ENCODE results near the gene STMP1. TPM values are rescaled to one million over a fixed set of nuclear protein-coding genes. Genes with fewer than 3 reads are reported as not detected.

The STMP1 gene
- total and polyA plus RNA-seq, 2 experiments from 2014 or later = 23.0 to 78.4 TPM

- Histone ChIP-seq H2AFZ (no peak overlapping the region), H3K4me3 (no peak overlapping the region), H3K36me3 (ENCODE audit: insufficient read depth) (peaks cover 70% of the 10 kb centered on the region), H3K4me2 (no peak overlapping the region), H3K27ac (ENCODE audit: low read depth) (no peak overlapping the region), H3K27me3 (ENCODE audit: insufficient read depth) (no peaks in the 10 kb centered on the region), H3K4me1 (ENCODE audit: insufficient read depth) (no peaks in the 10 kb centered on the region), H3K79me2 (replicated peaks; ENCODE audit: insufficient read depth) (no peaks in the 10 kb centered on the region; the same call in 1 of the 2 replicates), H3K9me2 (ENCODE audit: insufficient read depth) (no peaks in the 10 kb centered on the region), H4K20me1 (replicated peaks; ENCODE audit: insufficient read depth) (no peaks in the 10 kb centered on the region; the same call in none of the 2 replicates), H3F3A (replicated peaks; ENCODE audit: low read depth) (peaks cover 3% of the 10 kb centered on the region; the same call in 1 of the 2 replicates)
- H3K4me1 Mint-ChIP-seq = no peaks in the 10 kb centered on the region
- no peak overlapping the region for H3K4me3 Mint-ChIP-seq
- H3K36me3 Mint-ChIP-seq (ENCODE audit: low read depth) = peaks cover 68% of the 10 kb centered on the region
- H3K27ac Mint-ChIP-seq = no peak overlapping the region
- DNase-seq (ENCODE audit: low spot score) (no peak), ATAC-seq (no peak)
- no peaks in the 10 kb centered on the region for H3K9me3 Mint-ChIP-seq
- TF ChIP-seq, protein P1, sequence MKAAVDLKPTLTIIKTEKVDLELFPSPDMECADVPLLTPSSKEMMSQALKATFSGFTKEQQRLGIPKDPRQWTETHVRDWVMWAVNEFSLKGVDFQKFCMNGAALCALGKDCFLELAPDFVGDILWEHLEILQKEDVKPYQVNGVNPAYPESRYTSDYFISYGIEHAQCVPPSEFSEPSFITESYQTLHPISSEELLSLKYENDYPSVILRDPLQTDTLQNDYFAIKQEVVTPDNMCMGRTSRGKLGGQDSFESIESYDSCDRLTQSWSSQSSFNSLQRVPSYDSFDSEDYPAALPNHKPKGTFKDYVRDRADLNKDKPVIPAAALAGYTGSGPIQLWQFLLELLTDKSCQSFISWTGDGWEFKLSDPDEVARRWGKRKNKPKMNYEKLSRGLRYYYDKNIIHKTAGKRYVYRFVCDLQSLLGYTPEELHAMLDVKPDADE (IDR thresholded peaks at IDR 0.05) = no peak
- no peak for TF ChIP-seq POLR2AphosphoS5 (IDR thresholded peaks at IDR 0.05; ENCODE audit: low read depth)
- H3K27me3 Mint-ChIP-seq (ENCODE audit: insufficient read depth, low read depth, poor library complexity) = no peaks in the 10 kb centered on the region
Measured at GRCh38 chr7:135616136-135616535, 46.2 kb upstream of the STMP1 start.

- no peak overlapping the region for H2AFZ ChIP-seq
- no peaks in the 10 kb centered on the region; the same call in 1 of the 2 replicates for H4K20me1 ChIP-seq (replicated peaks; ENCODE audit: insufficient read depth)
- H3K4me2 ChIP-seq = no peak overlapping the region
- no peak for ATAC-seq
- no peaks in the 10 kb centered on the region for H3K4me1 ChIP-seq (ENCODE audit: insufficient read depth)
- Mint-ChIP-seq H3K27ac (no peak overlapping the region), H3K36me3 (ENCODE audit: low read depth) (peaks cover 60% of the 10 kb centered on the region), H3K9me3 (no peaks in the 10 kb centered on the region), H3K27me3 (ENCODE audit: insufficient read depth, low read depth, poor library complexity) (no peaks in the 10 kb centered on the region), H3K4me1 (no peaks in the 10 kb centered on the region), H3K4me3 (no peak overlapping the region)
- peaks cover 3% of the 10 kb centered on the region for H3F3A ChIP-seq (replicated peaks; ENCODE audit: low read depth)
- no peaks in the 10 kb centered on the region for H3K9me2 ChIP-seq (ENCODE audit: insufficient read depth)
- peaks cover 63% of the 10 kb centered on the region for H3K36me3 ChIP-seq (ENCODE audit: insufficient read depth)
- H3K27ac ChIP-seq (ENCODE audit: low read depth) = no peak overlapping the region
- no peaks in the 10 kb centered on the region; the same call in 1 of the 2 replicates for H3K79me2 ChIP-seq (replicated peaks; ENCODE audit: insufficient read depth)
- no peaks in the 10 kb centered on the region for H3K27me3 ChIP-seq (ENCODE audit: insufficient read depth)
- no peak for DNase-seq (ENCODE audit: low spot score)
- H3K4me3 ChIP-seq = no peak overlapping the region
- no peak for TF ChIP-seq NANOG (IDR thresholded peaks at IDR 0.05; ENCODE audit: borderline replicate concordance)
- TF ChIP-seq ZNF462 (CRISPR knock-in tag; IDR thresholded peaks at IDR 0.05) = no peak
- TF ChIP-seq ZNF331 (CRISPR knock-in tag; IDR thresholded peaks at IDR 0.05; ENCODE audit: low read depth) = no peak
- TF ChIP-seq EZH2phosphoT487 (IDR thresholded peaks at IDR 0.05; ENCODE audit: unreplicated experiment) = no peak
- no peak for TF ChIP-seq JUNB (IDR thresholded peaks at IDR 0.05; ENCODE audit: unreplicated experiment)
- TF ChIP-seq, protein P1 (IDR thresholded peaks at IDR 0.05) = no peak
- TF ChIP-seq STAT1 (IDR thresholded peaks at IDR 0.05; ENCODE audit: unreplicated experiment) = no peak
- TF ChIP-seq EZH2 (IDR thresholded peaks at IDR 0.05; ENCODE audit: low read depth, unreplicated experiment) = no peak
- TF ChIP-seq, protein P2, sequence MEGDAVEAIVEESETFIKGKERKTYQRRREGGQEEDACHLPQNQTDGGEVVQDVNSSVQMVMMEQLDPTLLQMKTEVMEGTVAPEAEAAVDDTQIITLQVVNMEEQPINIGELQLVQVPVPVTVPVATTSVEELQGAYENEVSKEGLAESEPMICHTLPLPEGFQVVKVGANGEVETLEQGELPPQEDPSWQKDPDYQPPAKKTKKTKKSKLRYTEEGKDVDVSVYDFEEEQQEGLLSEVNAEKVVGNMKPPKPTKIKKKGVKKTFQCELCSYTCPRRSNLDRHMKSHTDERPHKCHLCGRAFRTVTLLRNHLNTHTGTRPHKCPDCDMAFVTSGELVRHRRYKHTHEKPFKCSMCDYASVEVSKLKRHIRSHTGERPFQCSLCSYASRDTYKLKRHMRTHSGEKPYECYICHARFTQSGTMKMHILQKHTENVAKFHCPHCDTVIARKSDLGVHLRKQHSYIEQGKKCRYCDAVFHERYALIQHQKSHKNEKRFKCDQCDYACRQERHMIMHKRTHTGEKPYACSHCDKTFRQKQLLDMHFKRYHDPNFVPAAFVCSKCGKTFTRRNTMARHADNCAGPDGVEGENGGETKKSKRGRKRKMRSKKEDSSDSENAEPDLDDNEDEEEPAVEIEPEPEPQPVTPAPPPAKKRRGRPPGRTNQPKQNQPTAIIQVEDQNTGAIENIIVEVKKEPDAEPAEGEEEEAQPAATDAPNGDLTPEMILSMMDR (conservative IDR thresholded peaks at IDR 0.05; ENCODE audit: low read depth in 2 of 2) = no peak
Measured at GRCh38 chr7:135617781-135618180, 44.5 kb upstream of the STMP1 start.
